K562 (cell line): ENCODE measurements around the gene STK4. TPM values are rescaled to one million over a fixed set of nuclear protein-coding genes. Genes with fewer than 3 reads are reported as not detected.
A peak's percentile ranks its signal among the peaks of the same experiment; 100 is the strongest.

ENCODE experiments used
- ATAC-seq: fragments of 200-7000 bp; cut with Tn5 transposase; 3 replicates; pipeline ENCODE4 v1.9.1; 2020; ENCODE audit warnings: moderate library complexity
- BruUV-seq: library from RNA; stranded (reverse); fragments of 400-500 nt; replicated peaks from 2 replicates; lab custom pipeline; 2021; lab: Mats Ljungman, UMichigan
- CTCF ChIA-PET: fragments of 300-600 bp; formaldehyde crosslinking; extraction: SDS; loops from one replicate; lab custom pipeline; 2021; ENCODE audit warnings: low intra/inter-chr PET ratio; lab: Yijun Ruan, JAX
- POLR2A ChIA-PET: fragments of 300-600, 350-650 bp; sonication (Branson Sonifier 250); formaldehyde crosslinking; extraction: SDS; loops from one replicate; lab custom pipeline; 2021; ENCODE audit warnings: antibody characterized with exemption, inconsistent platforms; lab: Yijun Ruan, JAX
- DNase-seq, 4 experiments: peaks; one replicate each; pipeline versions ENCODE4 v3.0.0 to v3.0.0-alpha.2; 2011 to 2018; ENCODE audit warnings: low spot score in 3 of 4, mixed read lengths in 3 of 4; ENCODE audit errors: extremely low read depth in 1 of 4
- FAIRE-seq: peaks from 2 replicates; lab custom pipeline; 2011; peaks lifted over from hg19 to GRCh38; lab: Jason Lieb, UNC
- H2AFZ ChIP-seq: 2 replicates; pipeline ENCODE4 v1.6.0; 2011; ENCODE audit warnings: low read depth, low read length, control low read depth, inconsistent platforms
- H3K27ac ChIP-seq: fragments of 200-600 bp; 3 replicates; pipeline ENCODE4 v1.8.0; 2011; ENCODE audit warnings: low read depth, mild to moderate bottlenecking, control low read depth, inconsistent platforms, low read length, moderate library complexity, mixed read lengths; ENCODE audit errors: extremely low read depth
- H3K27me3 ChIP-seq, 2 experiments: fragments of 300-600 bp in 1 of 2; 2 replicates in 1 of 2; 3 replicates in 1 of 2; pipeline versions ENCODE4 v1.6.0 to v1.8.0; 2011; ENCODE audit warnings: inconsistent platforms in 2 of 2, low read length in 2 of 2, mild to moderate bottlenecking in 1 of 2, mixed read lengths in 1 of 2, moderate library complexity in 1 of 2; ENCODE audit not compliant: control insufficient read depth in 2 of 2, insufficient read depth in 2 of 2
- H3K36me3 ChIP-seq: fragments of 300-600 bp; 3 replicates; pipeline ENCODE4 v1.8.0; 2011; ENCODE audit warnings: mild to moderate bottlenecking, low read length, inconsistent platforms; ENCODE audit not compliant: control insufficient read depth, insufficient read depth
- H3K4me1 ChIP-seq, 2 experiments: fragments of 200-600 bp in 1 of 2; replicated peaks in 1 of 2; 2 replicates in 1 of 2; 3 replicates in 1 of 2; pipeline versions ENCODE4 v1.5.1 to v1.8.0; 2011; ENCODE audit warnings: inconsistent platforms in 2 of 2, low read length in 2 of 2, mild to moderate bottlenecking in 1 of 2, mixed read lengths in 1 of 2, moderate library complexity in 1 of 2; ENCODE audit not compliant: control insufficient read depth in 2 of 2, insufficient read depth in 2 of 2
- H3K4me2 ChIP-seq: 2 replicates; pipeline ENCODE4 v1.6.1; 2011; ENCODE audit warnings: low read length, control low read depth, inconsistent platforms, mixed read lengths; ENCODE audit not compliant: insufficient read depth
- H3K4me3 ChIP-seq: fragments of 200-600 bp; sonication (generic), shearing (Covaris generic); 2 replicates; pipeline ENCODE4 v1.5.1; 2016; ENCODE audit warnings: control low read depth, inconsistent platforms
- H3K79me2 ChIP-seq: fragments of 200-600 bp; 3 replicates; pipeline ENCODE4 v1.8.0; 2011; ENCODE audit warnings: low read length, inconsistent platforms; ENCODE audit not compliant: control insufficient read depth, insufficient read depth
- H3K9ac ChIP-seq, 2 experiments: 2 replicates each; pipeline versions ENCODE4 v1.6.0 to v1.6.1; 2011; ENCODE audit warnings: low read depth in 2 of 2, low read length in 2 of 2, control low read depth in 1 of 2, inconsistent platforms in 1 of 2, mild to moderate bottlenecking in 1 of 2, mixed read lengths in 1 of 2; ENCODE audit not compliant: insufficient read depth in 1 of 2
- H3K9me1 ChIP-seq: one replicate; pipeline ENCODE4 v1.6.0; 2011; ENCODE audit warnings: inconsistent platforms, mild to moderate bottlenecking, low read length, moderate library complexity; ENCODE audit not compliant: control insufficient read depth, insufficient read depth
- H3K9me3 ChIP-seq: replicated peaks from 2 replicates; pipeline ENCODE4 v1.5.1; 2011; ENCODE audit warnings: low read depth, low read length, inconsistent platforms; ENCODE audit not compliant: control insufficient read depth, insufficient read depth
- H4K20me1 ChIP-seq: replicated peaks from 2 replicates; pipeline ENCODE4 v1.6.1; 2011; ENCODE audit warnings: low read length, inconsistent platforms, mixed read lengths; ENCODE audit not compliant: control insufficient read depth, insufficient read depth
- BCOR ChIP-seq: fragments of 450-650 bp; IDR thresholded peaks from 2 replicates; pipeline ENCODE4 v1.6.1; 2016
- L3MBTL2 ChIP-seq: fragments of 450-650 bp; IDR thresholded peaks from 2 replicates; pipeline ENCODE4 v1.6.1; 2016; ENCODE audit warnings: mild to moderate bottlenecking, moderate library complexity
- NFE2 ChIP-seq: IDR thresholded peaks from 2 replicates; pipeline ENCODE4 v1.6.1; 2014; ENCODE audit warnings: antibody characterized with exemption, low read depth
- POLR2B ChIP-seq: fragments of 450-650 bp; IDR thresholded peaks from 2 replicates; pipeline ENCODE4 v1.6.1; 2018; ENCODE audit warnings: low read depth; ENCODE audit not compliant: partially characterized antibody
- POLR2G ChIP-seq: fragments of 200-400 bp; formaldehyde crosslinking; IDR thresholded peaks from 2 replicates; pipeline ENCODE4 v1.6.1; 2017; ENCODE audit warnings: low read depth, mild to moderate bottlenecking, antibody characterized with exemption, low read length, moderate library complexity
- TEAD1 ChIP-seq, 2 experiments: fragments of 450-650 bp in 1 of 2; sonication (generic) in 1 of 2; formaldehyde crosslinking; IDR thresholded peaks; 2 replicates each; pipeline versions ENCODE4 v1.4.0 to v1.8.0; 2020 to 2022; ENCODE audit warnings: mild to moderate bottlenecking in 2 of 2, missing genetic modification reagents in 1 of 2
- XRCC4 ChIP-seq: IDR thresholded peaks from one replicate; pipeline ENCODE4 v1.6.1; 2011; ENCODE audit not compliant: insufficient read depth, insufficient read length; ENCODE audit errors: extremely low read depth
- ZC3H8 ChIP-seq: fragments of 450-650 bp; IDR thresholded peaks from 2 replicates; pipeline ENCODE4 v1.6.1; 2017
- ZNF146 ChIP-seq: IDR thresholded peaks from one replicate; pipeline ENCODE4 v1.6.1; 2018; ENCODE audit warnings: missing compliant biosample characterization; ENCODE audit not compliant: unreplicated experiment
- ZNF518B ChIP-seq: fragments of 250-450 bp; sonication (Bioruptor Pico); IDR thresholded peaks from 2 replicates; pipeline ENCODE4 v1.5.0; 2021; ENCODE audit warnings: mild to moderate bottlenecking, moderate library complexity
- ZNF639 ChIP-seq, 2 experiments: fragments of 200-800 bp in 1 of 2; sonication (Bioruptor generic) in 1 of 2; sonication (generic) in 1 of 2; formaldehyde crosslinking in 1 of 2; IDR thresholded peaks in 1 of 2; conservative IDR thresholded peaks in 1 of 2; 2 replicates each; pipeline versions ENCODE4 v1.5.0 to v1.6.1; 2016 to 2020; ENCODE audit warnings: missing compliant biosample characterization in 1 of 2, missing genetic modification characterization in 1 of 2, missing genetic modification reagents in 1 of 2
- WGBS: fragments of 100-300 bp; shearing (Covaris generic); methylation state at CpG from one replicate; pipeline ENCODE4 v1.1.6; 2016; ENCODE audit warnings: low coverage, mixed read lengths; ENCODE audit not compliant: insufficient coverage; ENCODE audit errors: missing lambda C conversion rate; 5-methylcytosine and 5-hydroxymethylcytosine counted together
- in situ Hi-C: fragments of 300-500 bp; cut with MboI; formaldehyde crosslinking; loops from 4 replicates; pipeline ENCODE4 v1.15.0; 2018; ENCODE audit warnings: inconsistent platforms, mixed read lengths
- intact Hi-C: fragments of 100-400 bp; cut with micrococcal nuclease; formaldehyde crosslinking; loops from 2 replicates; pipeline ENCODE4 v1.14.2; 2022
- polyA plus RNA-seq, 8 experiments: library from polyadenylated mRNA; depleted of rRNA in 4 of 8; stranded (reverse) in 5 of 8; unstranded in 3 of 8; fragments of >200 nt; fragmentation: Nextera tagmentation in 2 of 8; fragmentation: Illumina TruSeq in 1 of 8; extraction: Ambion mirVana in 2 of 8; extraction: Trizol in 1 of 8; gene quantifications; 2 replicates each; pipeline versions ENCODE4 v1.2.1 to v1.2.3, GENCODE V29; 2011 to 2014; ENCODE audit warnings: inconsistent platforms in 1 of 8, missing spikeins in 1 of 8
- total RNA-seq, 7 experiments: library from RNA; depleted of rRNA in 6 of 7; stranded (reverse); fragments of >200 nt in 6 of 7; fragmentation: Illumina TruSeq in 2 of 7; extraction: Trizol in 2 of 7; gene quantifications; 2 replicates each; pipeline versions ENCODE4 v1.2.1 to v1.2.3, GENCODE V29; 2011 to 2021; ENCODE audit warnings: low replicate concordance in 1 of 7

Gene STK4
- total and polyA plus RNA-seq, 9 of the 15 experiments (the other 6 are each of a cell fraction or from before 2014, with no cell fraction given), result 11.9 to 30.6 (median 22.2) TPM

DNA sequence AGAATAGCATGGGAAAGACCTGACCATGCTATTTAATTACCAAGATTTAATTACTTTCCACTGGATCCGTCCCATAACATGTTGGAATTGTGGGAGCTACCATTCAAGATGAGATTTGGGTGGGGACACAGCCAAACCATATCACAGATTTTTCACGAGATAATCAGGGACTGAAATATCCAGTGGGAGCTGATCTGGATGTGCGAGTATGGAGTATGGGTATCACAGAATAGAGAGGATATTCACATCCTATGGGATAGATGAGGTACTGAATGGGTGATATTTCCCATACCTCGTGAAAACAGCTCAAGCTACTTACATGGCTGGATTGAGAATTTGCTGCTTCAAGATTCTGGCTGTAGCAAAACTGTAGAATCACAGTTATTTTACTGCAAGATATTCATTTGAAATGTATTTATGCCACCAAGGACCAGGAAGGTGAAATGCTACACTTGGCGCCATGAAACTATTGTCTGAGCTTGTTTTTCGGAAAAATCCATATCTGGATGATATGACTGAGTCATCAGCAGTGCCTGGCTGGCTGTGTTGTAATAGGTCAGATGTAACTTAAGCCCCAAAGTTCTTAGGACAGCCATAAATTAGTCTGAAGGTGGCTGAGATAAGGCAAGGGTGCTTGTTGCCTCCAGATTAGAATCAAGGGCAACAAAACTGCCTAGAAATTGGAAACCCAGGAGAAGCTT, 104.8 kb downstream of the STK4 start (continued):
- 0 out of 2 replicates have a peak, but pooled peaks have one; percentile 26 for TF ChIP-seq L3MBTL2
- TF ChIP-seq BCOR, result no peak
- no peak for TF ChIP-seq ZC3H8
- TF ChIP-seq POLR2G, result no peak

GRCh38 chr20:45072066-45072465, 105.8 kb downstream of the STK4 start:
- Histone ChIP-seq H4K20me1 (0 out of 2 replicates have a peak, but pooled peaks cover 7% of the 10 kb centered on the region), H3K9ac (no peak overlapping the region), H3K79me2 (no peaks in the 10 kb centered on the region), H3K4me3 (no peak overlapping the region), H3K9me1 (no peaks in the 10 kb centered on the region), H3K4me1 (peaks cover 2 to 15% of the 10 kb centered on the region in 2 experiments; a peak in 4 of 5 replicates), H3K27ac (no peak overlapping the region), H3K36me3 (peaks cover 32% of the 10 kb centered on the region), H3K4me2 (no peak overlapping the region), H3K27me3 (no peaks in the 10 kb centered on the region), H2AFZ (no peak overlapping the region), H3K9me3 (no peaks in the 10 kb centered on the region)
- DNase-seq (no peak), ATAC-seq (no peak), FAIRE-seq (no peak)
- POLR2A ChIA-PET, result interaction anchor here (0.6 to 1.4 kb wide), 5 partner anchors 11 to 125 kb away, joined by 3 to 6 read pairs (median 5); no protein-coding TSS in a partner anchor
- BruUV-seq, result no TSS peak
- CTCF ChIA-PET, result no interaction called here
- intact Hi-C loops, result no loop called here
- 91% methylated on average over 1 of the region's 1 CpG for WGBS
- in situ Hi-C loops, result no loop called here
- TF ChIP-seq TEAD1 (CRISPR knock-in tag; IDR thresholded peaks at IDR 0.05) (no peak), ZNF639 (CRISPR knock-in tag; conservative IDR thresholded peaks at IDR 0.05 in 1 of 2, IDR thresholded peaks at IDR 0.05 in 1 of 2) (no peak), ZNF146 (CRISPR knock-in tag) (no peak), XRCC4 (no peak), POLR2B (no peak), NFE2 (no peak), ZNF518B (no peak), ZC3H8 (no peak)
